HG03565 (cell line): Measurements from ENCODE around the gene MRNIP.

Experiments used
- ATAC-seq: cut with Tn5 transposase; IDR thresholded peaks from one replicate; pipeline ENCODE4 v1.9.1; 2021; ENCODE audit warnings: mild to moderate bottlenecking, moderate library complexity; ENCODE audit not compliant: unreplicated experiment

The MRNIP gene

DNA sequence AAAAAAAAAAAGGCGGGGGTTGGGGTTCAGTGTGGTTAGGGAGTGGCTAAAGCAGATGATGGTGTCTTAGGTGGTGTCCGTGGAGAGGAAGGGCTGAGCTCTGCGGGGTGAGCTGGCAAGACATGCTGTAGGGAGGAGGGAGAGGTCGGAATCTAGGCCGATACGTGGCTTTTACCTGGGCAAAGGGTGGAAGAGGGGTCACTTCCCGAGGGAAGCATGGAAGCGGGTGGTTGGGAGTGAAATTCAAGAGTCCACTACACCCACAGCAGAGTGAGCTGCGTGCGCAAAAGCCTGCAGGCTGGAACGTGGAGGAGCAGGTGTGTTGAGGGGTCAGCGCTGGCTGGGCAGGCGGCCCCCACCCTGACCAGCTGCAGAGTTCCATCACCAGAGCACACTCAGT is 31.3 kb upstream of the MRNIP start:
- ATAC-seq = no peak

DNA sequence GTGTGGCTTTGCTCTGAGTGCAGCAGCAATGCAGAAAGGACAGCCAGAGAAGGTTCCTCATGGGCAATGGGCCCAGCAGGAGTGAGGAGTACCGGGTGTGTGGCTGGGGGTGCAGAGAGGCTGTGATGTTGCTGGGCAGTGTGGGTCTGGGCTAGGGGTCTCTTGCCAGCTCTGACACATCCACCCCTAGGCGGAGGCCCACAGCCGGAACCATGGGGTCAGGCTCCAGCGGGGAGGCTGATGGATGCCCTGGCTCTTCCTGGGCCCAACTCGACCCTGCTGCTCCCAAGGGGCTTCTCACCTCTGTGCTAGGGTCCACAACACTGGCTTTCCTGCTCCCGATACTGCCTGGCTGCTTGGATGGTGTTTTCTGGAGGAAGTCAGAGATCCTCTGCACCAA is 29.2 kb upstream of the MRNIP start:
- ATAC-seq = no peak

DNA sequence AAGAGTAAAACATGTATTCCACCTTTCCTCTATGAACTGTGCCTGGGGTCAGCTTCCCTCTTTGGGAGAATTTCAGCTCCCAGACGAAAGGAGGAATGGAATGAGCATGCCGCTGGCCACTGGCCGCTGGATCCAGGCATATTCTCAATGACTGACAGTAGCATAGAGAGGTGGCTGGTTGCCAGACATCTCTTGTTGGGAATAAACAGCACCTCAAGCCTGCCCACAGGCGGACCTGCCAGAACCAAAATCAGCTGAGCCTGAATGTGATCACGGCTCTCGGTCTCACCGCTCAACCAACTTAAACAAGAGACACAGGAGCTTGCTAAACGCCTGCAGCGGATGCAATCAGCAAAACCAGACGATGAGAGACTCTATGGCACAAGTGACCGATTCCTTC is 28.5 kb upstream of the MRNIP start:
- ATAC-seq = no peak

DNA sequence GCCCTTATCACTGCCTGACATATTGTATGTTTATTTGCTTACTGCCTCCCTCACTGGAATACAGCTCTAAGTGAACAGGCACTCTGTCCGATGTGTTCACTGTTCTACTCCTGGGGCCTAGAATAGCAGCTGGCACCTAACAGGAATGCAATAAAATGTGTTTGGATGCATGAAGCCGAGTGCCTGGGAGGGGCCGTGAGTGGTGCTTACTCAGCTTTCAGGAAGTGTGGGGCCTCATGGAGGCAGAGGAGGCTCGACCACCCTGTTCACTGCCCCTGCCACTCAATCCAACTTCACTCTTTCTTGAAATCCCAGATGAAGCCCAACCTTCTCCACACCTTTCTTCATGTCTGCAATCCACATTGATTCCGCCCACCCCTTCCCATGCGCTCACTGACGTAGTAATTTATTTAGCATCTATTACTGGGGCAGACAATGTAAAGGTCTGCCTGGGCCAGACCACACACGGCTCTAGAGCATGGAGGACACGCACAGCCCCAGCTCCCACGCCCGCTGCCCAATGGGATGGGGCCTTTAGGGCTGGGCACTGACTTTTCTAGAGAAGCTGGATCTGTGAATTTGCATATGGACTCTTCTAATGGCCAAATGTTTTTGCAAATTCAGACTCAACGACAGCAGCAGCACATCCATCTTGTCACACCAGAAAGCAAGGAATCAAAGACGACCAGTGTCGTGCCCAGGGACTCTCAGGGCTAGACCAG is 27.7 kb upstream of the MRNIP start:
- no peak for ATAC-seq

DNA sequence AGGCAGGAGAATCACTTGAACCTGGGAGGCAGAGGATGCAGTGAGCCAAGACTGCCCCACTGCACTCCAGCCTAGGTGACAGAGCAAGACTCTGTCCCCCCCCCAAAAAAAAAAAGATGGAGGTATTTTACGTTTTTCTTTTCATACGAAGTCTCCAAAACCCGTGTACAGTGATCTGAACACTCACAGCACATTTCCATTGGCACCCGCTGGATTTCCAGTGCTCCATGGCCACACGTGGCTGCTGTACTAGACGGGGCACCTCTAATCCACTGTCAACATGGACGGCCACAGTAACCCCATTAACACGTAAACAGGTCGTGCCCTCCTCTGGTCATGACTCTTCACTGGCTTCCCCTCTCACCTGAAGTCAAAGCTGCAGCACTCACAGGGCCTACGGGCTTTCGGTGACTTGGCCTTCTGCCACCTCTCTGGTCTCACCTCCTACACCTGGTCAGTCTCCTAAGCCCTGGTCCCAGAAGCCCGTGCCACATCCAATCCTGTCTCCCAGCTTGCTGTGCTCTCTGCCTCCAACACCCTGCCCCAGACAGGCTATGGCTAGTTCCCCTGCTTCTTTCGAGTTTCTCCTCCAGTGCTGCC is 27.0 kb upstream of the MRNIP start:
- ATAC-seq = no peak

DNA sequence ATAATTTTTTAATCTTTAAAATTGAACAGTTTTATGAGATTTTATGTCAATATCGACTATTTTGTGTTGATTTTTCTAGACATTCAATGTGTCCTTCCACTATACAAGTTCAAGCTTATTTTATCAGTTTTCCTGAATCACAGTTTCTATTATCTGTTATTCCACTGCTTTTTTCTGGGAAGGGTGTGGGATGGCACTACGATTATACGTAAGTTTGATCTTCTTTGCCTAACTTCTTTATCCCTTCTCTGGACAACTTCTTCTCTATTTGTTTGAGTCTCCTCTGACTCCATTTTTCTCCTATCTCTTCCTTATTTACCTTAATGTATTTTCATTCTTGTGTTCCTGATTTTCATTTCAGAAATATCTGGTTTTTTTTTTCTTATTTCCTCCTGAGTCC is 24.5 kb upstream of the MRNIP start:
- ATAC-seq = no peak

DNA sequence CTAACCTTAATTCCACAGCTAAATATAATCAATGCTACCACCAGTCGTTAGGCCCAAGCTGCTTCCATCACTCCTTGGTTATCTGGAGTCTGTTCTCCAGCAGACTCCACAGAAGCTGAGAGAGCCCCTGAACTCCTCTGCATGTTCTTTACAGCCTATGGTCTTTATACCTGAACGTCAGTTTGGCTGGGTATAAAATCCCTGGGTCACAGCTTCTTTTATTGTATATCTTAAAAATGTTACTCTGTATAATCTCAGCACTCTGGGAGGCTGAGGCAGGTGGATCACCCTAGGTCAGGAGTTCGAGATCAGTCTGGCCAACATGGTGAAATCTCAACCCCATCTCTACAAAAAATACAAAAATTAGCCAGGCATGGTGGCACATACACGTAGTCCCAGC is 23.7 kb upstream of the MRNIP start:
- no peak for ATAC-seq

DNA sequence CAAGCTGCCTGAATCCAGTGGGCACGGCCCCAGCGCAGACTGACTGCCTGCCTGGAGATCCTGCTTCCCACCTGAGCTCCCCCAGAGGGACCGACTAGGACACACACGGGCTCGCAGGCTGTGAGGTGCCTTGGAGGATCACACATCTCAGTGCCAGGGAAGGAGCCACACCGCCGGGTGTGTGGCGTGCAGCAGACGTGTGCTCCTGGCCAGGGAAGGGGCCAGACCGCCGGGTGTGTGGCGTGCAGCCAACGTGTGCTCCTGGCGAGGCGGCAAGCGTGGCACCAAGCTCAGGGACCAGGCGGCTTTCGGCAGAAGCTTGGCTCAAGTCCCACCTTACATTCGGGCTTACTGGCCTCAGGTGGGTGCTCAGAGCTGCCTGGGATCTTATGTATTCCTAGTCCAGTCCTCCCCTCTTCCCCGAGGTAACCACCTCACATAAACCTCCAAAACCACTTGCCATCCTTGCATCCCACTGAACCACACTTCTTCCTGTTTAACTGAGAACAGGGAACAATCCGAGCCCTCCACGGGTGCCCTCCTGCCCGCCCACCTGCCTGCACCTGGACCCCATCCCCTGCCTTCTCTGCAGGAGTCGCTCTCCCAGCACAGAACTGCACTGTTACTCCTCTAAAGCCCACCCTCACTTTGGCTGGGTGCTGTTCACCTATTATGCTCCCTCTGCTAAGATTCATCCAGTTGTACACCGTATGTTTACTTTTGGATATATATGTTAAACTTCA is 22.4 kb upstream of the MRNIP start:
- ATAC-seq = no peak

DNA sequence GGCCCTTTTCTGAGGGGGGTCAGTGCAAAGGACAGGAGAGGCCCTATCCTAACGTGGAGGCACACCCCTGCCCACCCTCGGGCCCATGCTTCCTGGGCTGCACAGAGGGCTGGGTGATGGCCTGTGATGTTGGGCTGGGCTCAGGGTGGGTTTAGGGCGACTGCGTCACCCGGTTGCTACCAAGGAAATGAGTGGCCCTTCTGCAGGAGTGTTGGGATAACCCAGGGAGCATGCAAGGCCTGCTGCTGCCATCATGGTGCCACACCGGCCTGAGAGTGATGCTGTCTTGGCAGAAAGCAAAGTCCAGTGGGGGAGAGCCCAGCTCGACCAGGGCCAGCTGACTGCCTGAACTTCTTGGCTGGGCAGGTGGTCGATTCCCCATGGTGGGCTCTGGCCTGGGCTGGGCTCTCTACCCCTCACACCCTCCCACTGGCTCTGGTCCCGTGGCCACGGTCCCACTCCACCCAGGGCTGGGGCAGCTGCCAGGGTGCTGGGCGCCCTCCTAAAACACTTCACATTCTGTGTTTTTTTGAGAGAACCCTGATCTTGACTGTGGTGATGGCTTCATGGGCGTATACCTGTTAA is 21.5 kb upstream of the MRNIP start:
- no peak for ATAC-seq

DNA sequence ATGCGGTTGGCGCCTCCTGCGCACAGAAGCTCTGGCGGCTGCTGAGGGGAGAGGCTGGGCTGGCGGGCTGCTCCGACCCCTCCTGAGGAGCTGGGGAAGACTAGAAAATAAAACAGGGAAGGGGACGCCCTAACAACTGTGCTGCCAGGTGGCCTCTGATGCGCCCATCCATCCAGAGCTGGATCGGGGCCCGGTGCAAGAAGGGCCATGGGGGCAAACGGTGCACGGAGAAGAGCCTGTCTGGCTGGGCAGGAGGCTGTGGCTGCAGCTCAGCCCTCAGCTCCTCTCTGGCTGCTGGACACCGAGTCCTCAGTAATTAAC is 21.0 kb upstream of the MRNIP start:
- no peak for ATAC-seq

DNA sequence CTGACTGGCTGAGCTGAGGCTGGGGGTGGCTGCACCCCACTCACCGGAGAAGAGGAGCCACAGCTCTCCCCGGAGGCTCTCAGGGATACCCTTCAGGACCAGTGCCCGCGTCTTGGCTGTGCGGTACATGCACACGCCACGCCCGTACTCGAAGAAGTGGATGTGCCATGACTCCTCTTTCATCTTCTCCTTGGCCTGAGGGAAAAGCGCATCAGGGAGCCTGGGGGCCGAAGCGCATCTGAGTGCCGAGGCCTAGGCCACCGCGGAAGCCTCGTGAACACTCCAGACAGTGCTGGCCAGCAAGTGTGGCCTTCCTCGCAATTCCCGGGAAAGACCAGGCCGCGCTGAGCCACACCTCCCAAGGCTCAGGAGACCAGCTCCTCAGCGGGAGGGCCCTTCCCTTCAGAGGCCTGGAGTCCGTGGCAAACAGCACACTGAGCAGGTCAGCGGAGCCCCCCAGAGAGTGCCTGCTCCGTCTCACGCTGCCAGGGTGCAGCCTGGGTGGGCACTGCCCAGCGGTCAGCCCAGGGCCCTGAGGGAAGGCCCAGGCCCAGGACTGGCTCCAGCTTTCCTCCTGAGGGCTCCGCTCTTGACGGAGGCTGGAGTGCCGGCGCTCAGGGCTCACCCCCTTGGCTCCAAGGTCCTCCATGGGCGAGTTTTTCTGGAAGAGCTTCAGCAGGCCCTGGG is 20.5 kb upstream of the MRNIP start:
- ATAC-seq = no peak

DNA sequence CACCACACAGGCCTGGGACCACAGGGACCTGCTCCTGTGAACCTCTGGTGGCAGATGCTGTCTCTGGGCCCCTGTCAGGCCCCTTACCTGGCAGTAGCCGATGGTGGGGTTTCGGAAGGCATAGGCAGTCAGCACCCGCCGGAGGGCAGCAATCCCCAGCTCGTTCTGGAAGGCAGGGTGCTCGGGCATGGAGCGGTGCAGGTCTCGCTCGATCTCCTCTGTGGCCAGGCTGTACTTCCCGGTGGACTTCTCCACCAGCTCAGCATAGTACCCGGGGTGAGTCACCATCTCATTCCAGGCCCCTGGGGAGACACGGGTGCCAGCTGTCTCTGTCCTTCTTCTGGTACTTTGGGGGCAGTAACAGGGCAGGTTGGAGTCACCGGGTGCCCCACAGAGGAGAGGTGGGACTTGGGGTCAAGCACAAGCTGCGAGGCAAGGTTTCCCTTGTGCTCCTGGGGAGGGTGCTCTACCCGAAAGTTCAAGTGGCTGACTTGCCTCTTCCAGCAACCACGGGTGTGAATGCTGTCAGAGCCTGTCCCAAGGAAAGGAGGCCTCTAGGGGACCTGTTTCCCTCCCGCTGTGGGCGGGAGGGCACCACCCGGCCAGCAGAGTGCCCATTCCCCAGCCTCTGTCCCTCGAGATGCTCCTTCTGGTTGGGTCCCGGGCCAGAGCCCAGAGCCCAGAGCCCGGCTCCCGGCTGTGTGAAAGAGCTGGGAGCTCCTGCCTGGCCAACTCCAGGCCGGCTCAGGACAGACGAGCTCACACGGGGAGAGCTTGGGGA is 19.8 kb upstream of the MRNIP start:
- no peak for ATAC-seq

DNA sequence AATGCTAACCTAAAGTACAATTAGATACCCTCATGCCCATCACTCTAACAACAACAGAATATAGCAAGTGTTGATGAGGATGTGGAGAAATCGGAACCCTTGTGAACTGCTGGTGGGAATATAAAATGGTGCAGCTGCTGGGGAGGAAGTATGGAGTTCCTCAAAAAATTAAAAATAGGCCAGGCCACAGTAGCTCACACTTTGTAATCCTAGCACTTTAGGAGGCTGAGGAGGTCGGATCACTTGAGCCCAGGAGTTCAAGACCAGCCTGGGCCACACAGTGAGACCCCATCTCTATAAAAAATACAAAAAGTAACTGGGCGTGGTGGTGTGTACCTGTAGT is 18.0 kb upstream of the MRNIP start:
- no peak for ATAC-seq

DNA sequence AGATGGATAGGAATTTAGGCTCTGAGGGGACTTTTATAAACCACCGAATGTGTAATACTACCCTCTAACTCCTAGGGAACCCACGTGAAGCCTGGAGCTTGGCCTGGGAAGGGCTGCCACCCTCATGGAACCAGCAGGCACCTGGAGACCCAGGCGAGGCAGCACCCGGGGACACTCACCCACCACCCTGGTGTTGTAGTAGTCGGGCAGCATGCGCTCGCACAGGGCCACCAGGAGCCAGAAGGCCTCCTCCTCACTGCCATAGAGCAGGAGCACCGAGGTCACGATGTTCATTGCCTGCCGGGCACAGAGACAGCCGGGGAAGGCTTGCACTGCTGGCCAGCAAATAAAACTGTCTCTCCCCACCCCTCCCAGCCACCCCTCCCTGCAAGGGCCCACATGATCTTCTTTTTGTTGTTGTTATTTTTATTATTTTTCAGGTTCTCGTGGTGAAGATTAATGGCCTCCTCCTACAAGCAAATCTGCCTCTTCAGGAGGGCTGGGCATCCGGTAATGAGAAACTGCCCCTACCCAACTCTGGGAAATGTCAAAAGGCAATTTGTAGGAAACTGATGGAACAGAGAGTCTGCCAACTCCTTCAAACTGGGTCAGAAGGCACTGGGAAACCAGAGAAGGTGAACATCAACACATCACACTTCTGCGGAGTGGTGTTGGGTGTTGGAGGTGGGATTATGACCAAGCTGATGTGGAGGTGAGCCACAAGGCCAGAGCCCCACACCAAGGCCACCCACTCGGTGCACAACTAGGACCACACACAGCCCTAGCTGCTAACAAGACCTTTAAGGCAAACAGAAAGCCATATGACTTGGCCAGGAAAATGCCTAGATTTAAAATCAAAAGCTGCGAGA is 17.4 kb upstream of the MRNIP start:
- ATAC-seq = no peak

DNA sequence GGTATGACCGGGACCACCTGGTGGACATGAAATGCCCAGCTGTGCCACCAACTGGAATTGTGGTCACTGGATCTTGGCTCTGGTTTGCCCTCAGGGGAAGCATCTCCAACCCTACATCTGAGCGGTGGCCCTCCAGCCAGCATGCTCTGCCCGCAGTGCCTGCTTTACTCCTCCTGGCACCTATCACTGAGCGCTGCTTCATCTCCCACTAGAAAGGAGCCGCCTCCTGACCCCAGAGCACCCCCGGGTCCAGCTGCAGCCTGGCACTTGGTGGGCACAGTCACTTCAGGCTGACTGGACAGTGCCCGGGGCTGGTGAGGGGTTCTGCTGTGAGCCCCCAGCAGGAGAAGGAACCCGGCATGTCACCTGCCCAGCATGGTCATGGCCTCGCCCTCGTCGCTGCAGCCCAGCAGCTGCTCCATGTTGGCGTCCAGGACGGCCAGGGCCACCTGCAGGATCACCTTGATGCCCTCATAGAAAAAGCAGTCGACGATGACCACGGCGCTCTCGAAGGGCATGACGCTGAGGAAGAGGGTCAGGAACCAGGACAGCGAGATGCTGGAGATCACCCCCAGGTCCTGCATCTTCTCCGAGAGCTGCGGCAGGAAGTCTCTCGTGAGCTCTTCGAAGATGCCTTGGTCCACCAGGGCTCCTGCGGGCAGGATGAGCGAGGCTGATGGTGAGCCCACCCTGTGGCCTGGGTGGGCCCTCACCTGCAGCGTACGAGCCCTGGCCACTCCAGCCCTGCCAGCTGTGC is 16.1 kb upstream of the MRNIP start:
- no peak for ATAC-seq

DNA sequence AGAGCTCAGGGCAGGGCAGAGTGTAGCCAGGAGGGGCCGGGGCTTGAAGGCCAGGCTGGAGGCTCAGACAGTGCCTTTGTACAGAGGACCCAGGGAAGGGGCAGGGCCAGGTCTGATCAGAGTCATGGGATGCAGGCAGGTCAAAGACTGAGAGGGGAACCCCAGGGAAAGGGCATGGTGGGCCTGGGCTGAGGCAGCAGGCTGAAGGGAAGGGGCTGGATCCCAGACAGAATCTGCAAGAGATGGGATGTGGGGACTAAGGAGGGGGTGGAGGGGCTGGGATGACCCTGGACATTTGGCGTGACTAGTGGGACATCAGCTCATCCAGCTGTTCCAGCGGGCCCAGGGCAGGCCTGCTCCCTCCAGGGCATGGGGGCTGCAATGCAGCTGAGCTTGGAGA is 15.5 kb upstream of the MRNIP start:
- no peak for ATAC-seq

DNA sequence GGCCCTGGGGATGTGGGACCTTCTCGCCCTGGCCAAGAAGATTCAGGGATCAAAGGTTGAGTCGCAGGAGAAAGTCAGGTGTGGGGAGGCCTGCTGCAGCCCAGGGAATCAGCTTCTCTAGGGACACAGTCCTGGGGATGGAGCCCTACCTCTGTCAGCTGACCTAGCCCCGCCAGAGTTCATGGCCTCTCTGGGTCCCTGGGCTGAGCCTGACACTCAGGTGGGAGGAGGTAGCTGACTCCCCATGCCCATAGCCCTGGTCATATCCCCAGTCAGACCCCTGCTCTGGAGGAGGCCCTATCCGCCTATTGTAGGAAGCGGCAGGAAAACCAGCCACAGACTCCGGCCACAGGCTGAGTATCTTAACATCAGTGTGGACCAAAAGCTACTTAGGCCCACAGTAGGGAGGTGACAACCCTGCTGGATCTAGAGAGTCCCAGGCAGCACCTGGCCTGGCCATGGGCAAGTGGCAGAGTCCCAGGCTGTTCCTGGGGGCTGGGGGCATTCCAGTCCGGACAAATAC is 15.0 kb upstream of the MRNIP start:
- no peak for ATAC-seq

DNA sequence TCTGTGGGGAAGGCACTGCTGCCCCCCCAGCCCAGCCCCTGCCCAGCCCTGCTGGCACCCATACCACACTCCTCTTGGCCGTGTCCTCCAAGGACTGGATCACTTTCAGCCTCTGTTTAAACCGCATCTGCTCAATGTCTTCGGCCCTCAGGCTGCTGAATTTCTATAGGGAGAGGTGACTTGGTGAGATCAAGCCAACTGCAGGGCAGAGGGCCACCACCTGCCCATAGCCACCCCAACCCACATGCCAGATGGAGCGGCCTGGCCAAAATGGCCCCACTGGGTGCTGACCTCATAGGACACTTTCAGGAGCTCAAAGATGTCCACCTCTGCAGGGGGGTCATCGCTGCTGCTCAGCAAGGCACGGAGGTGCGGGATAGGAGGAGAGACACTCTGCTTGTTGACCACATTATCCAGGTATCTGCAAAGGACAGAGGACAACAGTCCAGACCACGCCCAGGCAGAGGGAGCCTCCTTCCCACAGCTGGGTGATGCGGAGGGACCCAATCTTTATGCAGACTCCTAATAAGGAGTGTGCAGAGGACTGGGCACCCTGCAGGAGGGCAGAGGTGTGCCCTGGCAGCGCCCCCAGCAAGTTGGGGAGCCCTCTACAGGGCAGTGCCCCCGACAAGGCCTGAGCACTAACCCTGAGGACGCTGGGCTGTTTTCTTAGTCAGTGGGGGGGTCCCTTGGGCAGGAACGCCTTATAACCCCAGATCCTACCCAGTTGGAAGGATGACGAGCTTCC is 14.4 kb upstream of the MRNIP start:
- no peak for ATAC-seq
